PC-3 (cell line): ENCODE results near the gene MAP7. TPM values are rescaled to one million over a fixed set of nuclear protein-coding genes. Genes with fewer than 3 reads are reported as not detected.

Experiments
- ATAC-seq: fragments of 200-7000 bp; cut with Tn5 transposase; 2 replicates; pipeline ENCODE4 v1.9.1; 2020; ENCODE audit warnings: mild to moderate bottlenecking, moderate library complexity
- BruUV-seq: library from RNA; stranded (reverse); fragments of 400-500 nt; replicated peaks from 2 replicates; lab custom pipeline; 2021; lab: Mats Ljungman, UMichigan
- CTCF ChIA-PET: fragments of 300-600 bp; sonication (Branson Sonifier 250); formaldehyde crosslinking; loops from one replicate; lab custom pipeline; 2022; ENCODE audit warnings: antibody characterized with exemption; lab: Charles Lee
- POLR2A ChIA-PET: fragments of 300-600 bp; sonication (Branson Sonifier 250); formaldehyde crosslinking; loops from one replicate; lab custom pipeline; 2022; ENCODE audit warnings: antibody characterized with exemption; ENCODE audit not compliant: unreplicated experiment; lab: Charles Lee
- DNase-seq: peaks from one replicate; pipeline ENCODE4 v3.0.0-alpha.2; 2015
- H2AFZ ChIP-seq: fragments of 300-600 bp; sonication (generic); 2 replicates; pipeline ENCODE4 v1.6.0; 2016; ENCODE audit warnings: antibody characterized with exemption, low read length
- H3F3A ChIP-seq: fragments of 300-600 bp; sonication (generic); one replicate; pipeline ENCODE4 v1.6.0; 2017; ENCODE audit warnings: antibody characterized with exemption, low read length, control low read depth, mild to moderate bottlenecking; ENCODE audit not compliant: unreplicated experiment
- H3K27ac ChIP-seq: fragments of 300-600 bp; sonication (generic); 2 replicates; pipeline ENCODE4 v1.5.1; 2016; ENCODE audit warnings: mild to moderate bottlenecking, low read length
- H3K27me3 ChIP-seq: fragments of 300-600 bp; sonication (generic); 2 replicates; pipeline ENCODE4 v1.6.1; 2016; ENCODE audit warnings: low read length, mixed read lengths
- H3K36me3 ChIP-seq: fragments of 300-600 bp; sonication (generic); 2 replicates; pipeline ENCODE4 v1.6.1; 2016; ENCODE audit warnings: low read depth, mixed run types, low read length, mixed read lengths
- H3K4me1 ChIP-seq: fragments of 300-600 bp; sonication (generic); 2 replicates; pipeline ENCODE4 v1.5.1; 2016; ENCODE audit warnings: low read length; ENCODE audit not compliant: insufficient read depth
- H3K4me2 ChIP-seq: fragments of 300-600 bp; sonication (generic); 2 replicates; pipeline ENCODE4 v1.6.0; 2016; ENCODE audit warnings: low read length
- H3K4me3 ChIP-seq: fragments of 300-600 bp; sonication (generic); 2 replicates; pipeline ENCODE4 v1.5.1; 2016; ENCODE audit warnings: mild to moderate bottlenecking, low read length, mixed read lengths
- H3K79me2 ChIP-seq: fragments of 300-600 bp; sonication (generic); 2 replicates; pipeline ENCODE4 v1.6.1; 2017; ENCODE audit warnings: low read length, mixed read lengths
- H3K9ac ChIP-seq: fragments of 300-600 bp; sonication (generic); 2 replicates; pipeline ENCODE4 v1.6.0; 2016; ENCODE audit warnings: mild to moderate bottlenecking, low read length
- H3K9me2 ChIP-seq: fragments of 300-600 bp; sonication (generic); replicated peaks from 2 replicates; pipeline ENCODE4 v1.6.1; 2016; ENCODE audit warnings: mixed run types, low read length, mixed read lengths
- H3K9me3 ChIP-seq: fragments of 300-600 bp; sonication (generic); 2 replicates; pipeline ENCODE4 v1.6.1; 2016; ENCODE audit warnings: low read length, mixed read lengths
- H4K20me1 ChIP-seq: fragments of 300-600 bp; sonication (generic); 2 replicates; pipeline ENCODE4 v1.6.1; 2016; ENCODE audit warnings: low read length, mixed read lengths
- CTCF ChIP-seq: fragments of 300-600 bp; sonication (generic); conservative IDR thresholded peaks from 2 replicates; pipeline ENCODE4 v1.5.1; 2017; ENCODE audit warnings: antibody characterized with exemption, low read depth, mild to moderate bottlenecking, low read length
- EZH2 ChIP-seq: fragments of 300-600 bp; sonication (generic); IDR thresholded peaks from one replicate; pipeline ENCODE4 v1.6.1; 2017; ENCODE audit warnings: antibody characterized with exemption, mild to moderate bottlenecking, low read length; ENCODE audit not compliant: unreplicated experiment
- EZH2phosphoT487 ChIP-seq: fragments of 300-600 bp; sonication (generic); IDR thresholded peaks from 2 replicates; pipeline ENCODE4 v1.6.1; 2018; ENCODE audit warnings: mild to moderate bottlenecking, antibody characterized with exemption, low read length, borderline replicate concordance
- intact Hi-C: fragments of 100-400 bp; cut with micrococcal nuclease; formaldehyde crosslinking; loops from 2 replicates; pipeline ENCODE4 v1.9.0; 2023
- total RNA-seq: library from RNA; depleted of rRNA; stranded (reverse); fragments of >200 nt; gene quantifications from 2 replicates; pipeline ENCODE4 v1.2.3, GENCODE V29; 2014

MAP7 gene
- total RNA-seq, 1 experiment from 2014 or later: 13.9 TPM

GRCh38 chr6:136521911-136522310, 28.3 kb downstream of the MAP7 start:
- no peak for TF ChIP-seq CTCF
- no peak for TF ChIP-seq EZH2phosphoT487
- no peak for TF ChIP-seq EZH2
- ChIA-PET POLR2A (no interaction called here), CTCF (no interaction called here)
- H3K4me1 ChIP-seq: peaks cover 28% of the 10 kb centered on the region
- H3K9me3 ChIP-seq: no peaks in the 10 kb centered on the region
- no peak overlapping the region for H3K27ac ChIP-seq
- no peaks in the 10 kb centered on the region for H3F3A ChIP-seq
- H3K27me3 ChIP-seq: no peaks in the 10 kb centered on the region
- H4K20me1 ChIP-seq: peaks cover 4% of the 10 kb centered on the region; the same call in 1 of the 2 replicates
- no peak overlapping the region for H3K4me2 ChIP-seq
- intact Hi-C loops: no loop called here
- DNase-seq (no peak), ATAC-seq (no peak)
- no peaks in the 10 kb centered on the region for H3K9me2 ChIP-seq
- BruUV-seq: no TSS peak
- H3K79me2 ChIP-seq: peaks cover 47% of the 10 kb centered on the region
- no peak overlapping the region for H2AFZ ChIP-seq
- no peak overlapping the region for H3K9ac ChIP-seq
- H3K36me3 ChIP-seq: no peaks in the 10 kb centered on the region
- H3K4me3 ChIP-seq: no peak overlapping the region

DNA sequence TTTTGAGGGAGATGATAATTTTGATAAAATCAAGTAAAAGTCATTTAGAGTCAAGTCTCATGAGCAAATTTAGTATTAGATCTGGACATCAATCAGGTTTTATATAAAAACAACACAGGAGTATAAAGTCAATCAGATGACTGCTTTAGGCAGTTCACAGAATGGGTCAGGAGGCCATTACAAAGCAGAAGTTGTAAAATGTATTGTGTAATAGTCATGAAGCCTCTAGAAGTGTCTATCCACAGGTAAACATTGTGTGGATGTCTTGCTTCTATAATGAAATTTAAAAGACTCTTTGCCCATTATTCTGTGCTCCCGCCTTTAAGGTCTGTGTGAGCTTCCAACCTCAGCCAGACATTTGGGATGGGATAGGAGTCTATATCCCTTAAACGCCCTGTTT, 28.8 kb downstream of the MAP7 start:
- Histone ChIP-seq H3K27ac (no peak overlapping the region), H3K4me1 (peaks cover 32% of the 10 kb centered on the region), H3K36me3 (no peaks in the 10 kb centered on the region), H3K9me2 (no peaks in the 10 kb centered on the region), H3K27me3 (no peaks in the 10 kb centered on the region), H3K9me3 (no peaks in the 10 kb centered on the region), H3K79me2 (peaks cover 46% of the 10 kb centered on the region), H4K20me1 (peaks cover 8% of the 10 kb centered on the region; the same call in 1 of the 2 replicates), H3F3A (no peaks in the 10 kb centered on the region), H3K9ac (no peak overlapping the region), H3K4me2 (no peak overlapping the region), H3K4me3 (no peak overlapping the region), H2AFZ (no peak overlapping the region)
- ChIA-PET POLR2A (no interaction called here), CTCF (no interaction called here)
- DNase-seq (no peak), ATAC-seq (no peak)
- TF ChIP-seq EZH2 (no peak), EZH2phosphoT487 (no peak), CTCF (no peak)
- BruUV-seq: no TSS peak
- intact Hi-C loops: no loop called here

DNA sequence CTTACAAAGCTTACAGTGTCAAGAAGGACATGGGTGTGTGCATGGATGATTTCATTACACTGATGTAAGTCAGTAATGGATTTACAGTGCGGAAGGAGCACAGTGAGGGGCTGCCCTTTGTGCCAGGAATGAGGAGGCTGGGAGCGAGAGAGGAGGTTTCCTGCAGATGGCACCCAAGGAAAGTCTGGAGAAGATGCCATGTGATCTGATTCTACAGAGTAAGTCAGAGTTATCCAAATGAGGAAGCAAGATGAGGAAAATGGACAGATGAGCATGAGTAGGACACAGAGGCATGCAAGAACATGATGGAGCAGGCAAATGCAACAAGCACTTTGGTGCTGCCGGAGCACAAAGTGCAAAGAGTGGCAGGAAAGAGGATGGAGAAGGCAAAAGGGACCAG, 29.7 kb downstream of the MAP7 start:
- CTCF ChIA-PET: no interaction called here
- H3K9me3 ChIP-seq: no peaks in the 10 kb centered on the region
- no peak overlapping the region for H3K9ac ChIP-seq
- TF ChIP-seq EZH2 (no peak), CTCF (no peak), EZH2phosphoT487 (no peak)
- H3F3A ChIP-seq: no peaks in the 10 kb centered on the region
- no peak overlapping the region for H3K27ac ChIP-seq
- H3K27me3 ChIP-seq: no peaks in the 10 kb centered on the region
- H3K36me3 ChIP-seq: no peaks in the 10 kb centered on the region
- POLR2A ChIA-PET: no interaction called here
- no peak overlapping the region for H2AFZ ChIP-seq
- intact Hi-C loops: no loop called here
- H3K4me2 ChIP-seq: no peak overlapping the region
- ATAC-seq: no peak
- no TSS peak for BruUV-seq
- peaks cover 8% of the 10 kb centered on the region; the same call in 1 of the 2 replicates for H4K20me1 ChIP-seq
- H3K79me2 ChIP-seq: peaks cover 54% of the 10 kb centered on the region
- H3K9me2 ChIP-seq: no peaks in the 10 kb centered on the region
- peaks cover 33% of the 10 kb centered on the region for H3K4me1 ChIP-seq
- no peak for DNase-seq
- H3K4me3 ChIP-seq: no peak overlapping the region
